Measurements from ENCODE around the gene FOXP2. TPM values are rescaled to one million over a fixed set of nuclear protein-coding genes. Genes with fewer than 3 reads are reported as not detected.

FOXP2 gene
- total RNA-seq, 1 experiment from 2014 or later = 0.17 TPM

DNA sequence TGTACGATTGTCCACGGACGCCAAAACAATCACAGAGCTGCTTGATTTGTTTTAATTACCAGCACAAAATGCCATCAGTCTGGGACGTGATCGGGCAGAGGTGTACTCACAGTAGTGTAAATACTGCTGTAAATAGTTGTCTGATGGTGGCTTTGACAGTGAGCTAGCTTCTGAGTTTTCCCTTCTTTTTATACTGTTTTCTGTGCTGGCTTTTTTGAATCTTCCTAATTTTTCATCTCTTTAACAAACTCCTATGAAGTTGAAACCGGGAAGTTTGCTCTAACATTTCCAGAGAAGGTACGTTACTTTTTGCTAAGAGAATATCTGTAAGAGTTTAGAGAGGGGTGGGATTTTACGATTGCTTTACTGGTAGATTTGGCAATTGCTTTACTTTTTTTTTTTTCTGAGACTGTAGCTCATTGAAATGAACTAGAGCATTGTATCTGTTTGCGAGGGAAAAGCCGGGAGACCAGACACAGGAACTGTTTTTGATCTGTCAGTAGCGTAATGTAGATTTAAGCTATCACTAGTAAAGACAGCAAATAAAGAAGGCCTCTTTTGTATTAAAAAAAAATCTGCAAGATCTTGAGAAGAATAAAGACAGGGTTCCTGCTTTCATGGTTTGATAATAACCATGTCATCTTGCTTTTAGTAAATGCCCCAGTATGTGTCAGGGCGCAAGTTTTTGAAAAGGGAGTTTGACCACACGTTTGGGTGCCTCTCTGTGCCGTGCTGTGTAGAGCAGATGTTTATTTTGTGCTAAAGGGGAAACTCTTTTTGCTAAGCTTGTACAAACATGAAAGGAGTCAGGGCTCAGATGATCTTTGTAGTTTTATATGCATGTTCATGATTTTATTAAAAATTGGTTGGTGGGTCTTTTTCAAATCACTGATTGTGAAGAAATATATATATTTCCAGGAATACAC, 712 bp downstream of the FOXP2 start:
- ChIA-PET CTCF (interaction anchor here (1.3 to 2.2 kb wide), 3 partner anchors 7 to 334 kb away, joined by 5 to 16 read pairs (median 10); no protein-coding TSS in a partner anchor), POLR2A (no interaction called here)
- Mint-ChIP-seq H3K9me3 (no peaks in the 10 kb centered on the region), H3K27me3 (ENCODE audit: low read depth) (no peaks in the 10 kb centered on the region), H3K4me1 (peaks cover 12% of the 10 kb centered on the region), H3K27ac (no peak overlapping the region), H3K36me3 (no peaks in the 10 kb centered on the region), H3K4me3 (no peak overlapping the region)
- ATAC-seq = peak; percentile 31; the same call in 1 of the 2 replicates
- TF ChIP-seq, protein P1, sequence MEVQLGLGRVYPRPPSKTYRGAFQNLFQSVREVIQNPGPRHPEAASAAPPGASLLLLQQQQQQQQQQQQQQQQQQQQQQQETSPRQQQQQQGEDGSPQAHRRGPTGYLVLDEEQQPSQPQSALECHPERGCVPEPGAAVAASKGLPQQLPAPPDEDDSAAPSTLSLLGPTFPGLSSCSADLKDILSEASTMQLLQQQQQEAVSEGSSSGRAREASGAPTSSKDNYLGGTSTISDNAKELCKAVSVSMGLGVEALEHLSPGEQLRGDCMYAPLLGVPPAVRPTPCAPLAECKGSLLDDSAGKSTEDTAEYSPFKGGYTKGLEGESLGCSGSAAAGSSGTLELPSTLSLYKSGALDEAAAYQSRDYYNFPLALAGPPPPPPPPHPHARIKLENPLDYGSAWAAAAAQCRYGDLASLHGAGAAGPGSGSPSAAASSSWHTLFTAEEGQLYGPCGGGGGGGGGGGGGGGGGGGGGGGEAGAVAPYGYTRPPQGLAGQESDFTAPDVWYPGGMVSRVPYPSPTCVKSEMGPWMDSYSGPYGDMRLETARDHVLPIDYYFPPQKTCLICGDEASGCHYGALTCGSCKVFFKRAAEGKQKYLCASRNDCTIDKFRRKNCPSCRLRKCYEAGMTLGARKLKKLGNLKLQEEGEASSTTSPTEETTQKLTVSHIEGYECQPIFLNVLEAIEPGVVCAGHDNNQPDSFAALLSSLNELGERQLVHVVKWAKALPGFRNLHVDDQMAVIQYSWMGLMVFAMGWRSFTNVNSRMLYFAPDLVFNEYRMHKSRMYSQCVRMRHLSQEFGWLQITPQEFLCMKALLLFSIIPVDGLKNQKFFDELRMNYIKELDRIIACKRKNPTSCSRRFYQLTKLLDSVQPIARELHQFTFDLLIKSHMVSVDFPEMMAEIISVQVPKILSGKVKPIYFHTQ (CRISPR knock-in tag; IDR thresholded peaks at IDR 0.05) = no peak
- TF ChIP-seq FOXP1 (CRISPR knock-in tag; IDR thresholded peaks at IDR 0.05; ENCODE audit: borderline replicate concordance) (no peak), TEAD4 (CRISPR knock-in tag; IDR thresholded peaks at IDR 0.05) (no peak)
- TF ChIP-seq, protein P2, sequence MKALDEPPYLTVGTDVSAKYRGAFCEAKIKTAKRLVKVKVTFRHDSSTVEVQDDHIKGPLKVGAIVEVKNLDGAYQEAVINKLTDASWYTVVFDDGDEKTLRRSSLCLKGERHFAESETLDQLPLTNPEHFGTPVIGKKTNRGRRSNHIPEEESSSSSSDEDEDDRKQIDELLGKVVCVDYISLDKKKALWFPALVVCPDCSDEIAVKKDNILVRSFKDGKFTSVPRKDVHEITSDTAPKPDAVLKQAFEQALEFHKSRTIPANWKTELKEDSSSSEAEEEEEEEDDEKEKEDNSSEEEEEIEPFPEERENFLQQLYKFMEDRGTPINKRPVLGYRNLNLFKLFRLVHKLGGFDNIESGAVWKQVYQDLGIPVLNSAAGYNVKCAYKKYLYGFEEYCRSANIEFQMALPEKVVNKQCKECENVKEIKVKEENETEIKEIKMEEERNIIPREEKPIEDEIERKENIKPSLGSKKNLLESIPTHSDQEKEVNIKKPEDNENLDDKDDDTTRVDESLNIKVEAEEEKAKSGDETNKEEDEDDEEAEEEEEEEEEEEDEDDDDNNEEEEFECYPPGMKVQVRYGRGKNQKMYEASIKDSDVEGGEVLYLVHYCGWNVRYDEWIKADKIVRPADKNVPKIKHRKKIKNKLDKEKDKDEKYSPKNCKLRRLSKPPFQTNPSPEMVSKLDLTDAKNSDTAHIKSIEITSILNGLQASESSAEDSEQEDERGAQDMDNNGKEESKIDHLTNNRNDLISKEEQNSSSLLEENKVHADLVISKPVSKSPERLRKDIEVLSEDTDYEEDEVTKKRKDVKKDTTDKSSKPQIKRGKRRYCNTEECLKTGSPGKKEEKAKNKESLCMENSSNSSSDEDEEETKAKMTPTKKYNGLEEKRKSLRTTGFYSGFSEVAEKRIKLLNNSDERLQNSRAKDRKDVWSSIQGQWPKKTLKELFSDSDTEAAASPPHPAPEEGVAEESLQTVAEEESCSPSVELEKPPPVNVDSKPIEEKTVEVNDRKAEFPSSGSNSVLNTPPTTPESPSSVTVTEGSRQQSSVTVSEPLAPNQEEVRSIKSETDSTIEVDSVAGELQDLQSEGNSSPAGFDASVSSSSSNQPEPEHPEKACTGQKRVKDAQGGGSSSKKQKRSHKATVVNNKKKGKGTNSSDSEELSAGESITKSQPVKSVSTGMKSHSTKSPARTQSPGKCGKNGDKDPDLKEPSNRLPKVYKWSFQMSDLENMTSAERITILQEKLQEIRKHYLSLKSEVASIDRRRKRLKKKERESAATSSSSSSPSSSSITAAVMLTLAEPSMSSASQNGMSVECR (CRISPR knock-in tag; IDR thresholded peaks at IDR 0.05; ENCODE audit: borderline replicate concordance) = no peak
- TF ChIP-seq, protein P3, sequence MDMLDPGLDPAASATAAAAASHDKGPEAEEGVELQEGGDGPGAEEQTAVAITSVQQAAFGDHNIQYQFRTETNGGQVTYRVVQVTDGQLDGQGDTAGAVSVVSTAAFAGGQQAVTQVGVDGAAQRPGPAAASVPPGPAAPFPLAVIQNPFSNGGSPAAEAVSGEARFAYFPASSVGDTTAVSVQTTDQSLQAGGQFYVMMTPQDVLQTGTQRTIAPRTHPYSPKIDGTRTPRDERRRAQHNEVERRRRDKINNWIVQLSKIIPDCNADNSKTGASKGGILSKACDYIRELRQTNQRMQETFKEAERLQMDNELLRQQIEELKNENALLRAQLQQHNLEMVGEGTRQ (CRISPR knock-in tag; IDR thresholded peaks at IDR 0.05) = no peak
- DNase-seq (ENCODE audit: low spot score) = no peak

DNA sequence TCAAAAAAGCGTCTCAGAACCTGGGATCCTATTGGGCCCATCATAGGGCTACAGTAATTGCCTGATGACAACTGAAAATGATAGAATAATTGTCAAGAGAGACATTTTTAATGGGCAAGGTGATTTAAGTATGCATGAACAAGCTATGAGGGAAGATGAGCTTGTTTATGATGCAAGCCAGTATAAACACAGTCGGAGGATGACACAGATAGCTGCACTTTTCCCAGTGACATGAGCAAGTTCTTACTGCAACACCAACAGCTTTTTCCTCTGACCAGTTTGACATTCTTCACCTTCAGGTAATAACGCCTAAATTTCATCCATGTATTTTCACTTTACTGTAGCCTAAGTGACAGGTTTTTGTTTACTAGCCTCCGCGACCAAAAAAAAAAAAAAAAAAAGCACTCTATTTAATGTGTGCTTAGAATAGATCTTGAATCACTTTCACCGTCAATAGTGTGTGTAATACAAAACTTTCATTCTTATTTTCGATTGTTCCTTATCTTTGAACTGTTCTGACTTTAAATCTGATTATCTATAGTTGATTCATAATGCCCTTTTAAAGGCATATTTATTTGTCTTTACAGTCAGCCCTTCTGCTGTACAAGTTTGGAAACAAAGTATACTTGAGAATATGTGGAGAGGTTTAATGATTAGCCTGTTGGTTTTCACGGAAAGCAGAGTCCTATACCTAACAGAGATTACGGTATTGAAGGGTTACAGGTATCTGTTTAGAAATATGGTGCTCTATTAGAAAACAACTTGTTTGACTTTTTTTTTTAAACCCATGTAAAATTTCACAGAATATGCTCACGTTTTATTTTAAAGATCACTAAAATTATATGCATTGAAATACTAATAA, 1.7 kb downstream of the FOXP2 start:
- Mint-ChIP-seq H3K4me3 (no peak overlapping the region), H3K9me3 (no peaks in the 10 kb centered on the region), H3K36me3 (no peaks in the 10 kb centered on the region), H3K4me1 (peaks cover 12% of the 10 kb centered on the region), H3K27ac (no peak overlapping the region), H3K27me3 (ENCODE audit: low read depth) (no peaks in the 10 kb centered on the region)
- CTCF ChIA-PET = no interaction called here
- DNase-seq (ENCODE audit: low spot score) (no peak), ATAC-seq (no peak)
- POLR2A ChIA-PET = interaction anchor here (0.7 kb wide), 1 partner anchor 82 kb away, joined by 4 read pairs; no protein-coding TSS in a partner anchor
- TF ChIP-seq, protein P4, sequence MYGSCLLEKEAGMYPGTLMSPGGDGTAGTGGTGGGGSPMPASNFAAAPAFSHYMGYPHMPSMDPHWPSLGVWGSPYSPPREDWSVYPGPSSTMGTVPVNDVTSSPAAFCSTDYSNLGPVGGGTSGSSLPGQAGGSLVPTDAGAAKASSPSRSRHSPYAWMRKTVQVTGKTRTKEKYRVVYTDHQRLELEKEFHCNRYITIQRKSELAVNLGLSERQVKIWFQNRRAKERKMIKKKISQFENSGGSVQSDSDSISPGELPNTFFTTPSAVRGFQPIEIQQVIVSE (CRISPR knock-in tag; IDR thresholded peaks at IDR 0.05; ENCODE audit: borderline replicate concordance) = no peak
- TF ChIP-seq FOXK1 (CRISPR knock-in tag; IDR thresholded peaks at IDR 0.05) (no peak), ZNF416 (CRISPR knock-in tag; IDR thresholded peaks at IDR 0.05) (no peak), GRHL2 (CRISPR knock-in tag; IDR thresholded peaks at IDR 0.05; ENCODE audit: insufficient replicate concordance, severe bottlenecking) (no peak), ZNF121 (CRISPR knock-in tag; IDR thresholded peaks at IDR 0.05) (no peak), GTF2I (CRISPR knock-in tag; conservative IDR thresholded peaks at IDR 0.05) (no peak), NFE2L1 (CRISPR knock-in tag; IDR thresholded peaks at IDR 0.05) (no peak)
- TF ChIP-seq, protein P5, sequence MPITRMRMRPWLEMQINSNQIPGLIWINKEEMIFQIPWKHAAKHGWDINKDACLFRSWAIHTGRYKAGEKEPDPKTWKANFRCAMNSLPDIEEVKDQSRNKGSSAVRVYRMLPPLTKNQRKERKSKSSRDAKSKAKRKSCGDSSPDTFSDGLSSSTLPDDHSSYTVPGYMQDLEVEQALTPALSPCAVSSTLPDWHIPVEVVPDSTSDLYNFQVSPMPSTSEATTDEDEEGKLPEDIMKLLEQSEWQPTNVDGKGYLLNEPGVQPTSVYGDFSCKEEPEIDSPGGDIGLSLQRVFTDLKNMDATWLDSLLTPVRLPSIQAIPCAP (CRISPR knock-in tag; IDR thresholded peaks at IDR 0.05) = no peak
- TF ChIP-seq, protein P6, sequence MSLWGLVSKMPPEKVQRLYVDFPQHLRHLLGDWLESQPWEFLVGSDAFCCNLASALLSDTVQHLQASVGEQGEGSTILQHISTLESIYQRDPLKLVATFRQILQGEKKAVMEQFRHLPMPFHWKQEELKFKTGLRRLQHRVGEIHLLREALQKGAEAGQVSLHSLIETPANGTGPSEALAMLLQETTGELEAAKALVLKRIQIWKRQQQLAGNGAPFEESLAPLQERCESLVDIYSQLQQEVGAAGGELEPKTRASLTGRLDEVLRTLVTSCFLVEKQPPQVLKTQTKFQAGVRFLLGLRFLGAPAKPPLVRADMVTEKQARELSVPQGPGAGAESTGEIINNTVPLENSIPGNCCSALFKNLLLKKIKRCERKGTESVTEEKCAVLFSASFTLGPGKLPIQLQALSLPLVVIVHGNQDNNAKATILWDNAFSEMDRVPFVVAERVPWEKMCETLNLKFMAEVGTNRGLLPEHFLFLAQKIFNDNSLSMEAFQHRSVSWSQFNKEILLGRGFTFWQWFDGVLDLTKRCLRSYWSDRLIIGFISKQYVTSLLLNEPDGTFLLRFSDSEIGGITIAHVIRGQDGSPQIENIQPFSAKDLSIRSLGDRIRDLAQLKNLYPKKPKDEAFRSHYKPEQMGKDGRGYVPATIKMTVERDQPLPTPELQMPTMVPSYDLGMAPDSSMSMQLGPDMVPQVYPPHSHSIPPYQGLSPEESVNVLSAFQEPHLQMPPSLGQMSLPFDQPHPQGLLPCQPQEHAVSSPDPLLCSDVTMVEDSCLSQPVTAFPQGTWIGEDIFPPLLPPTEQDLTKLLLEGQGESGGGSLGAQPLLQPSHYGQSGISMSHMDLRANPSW (CRISPR knock-in tag; conservative IDR thresholded peaks at IDR 0.05; ENCODE audit: low read depth) = no peak
- TF ChIP-seq, protein P7, sequence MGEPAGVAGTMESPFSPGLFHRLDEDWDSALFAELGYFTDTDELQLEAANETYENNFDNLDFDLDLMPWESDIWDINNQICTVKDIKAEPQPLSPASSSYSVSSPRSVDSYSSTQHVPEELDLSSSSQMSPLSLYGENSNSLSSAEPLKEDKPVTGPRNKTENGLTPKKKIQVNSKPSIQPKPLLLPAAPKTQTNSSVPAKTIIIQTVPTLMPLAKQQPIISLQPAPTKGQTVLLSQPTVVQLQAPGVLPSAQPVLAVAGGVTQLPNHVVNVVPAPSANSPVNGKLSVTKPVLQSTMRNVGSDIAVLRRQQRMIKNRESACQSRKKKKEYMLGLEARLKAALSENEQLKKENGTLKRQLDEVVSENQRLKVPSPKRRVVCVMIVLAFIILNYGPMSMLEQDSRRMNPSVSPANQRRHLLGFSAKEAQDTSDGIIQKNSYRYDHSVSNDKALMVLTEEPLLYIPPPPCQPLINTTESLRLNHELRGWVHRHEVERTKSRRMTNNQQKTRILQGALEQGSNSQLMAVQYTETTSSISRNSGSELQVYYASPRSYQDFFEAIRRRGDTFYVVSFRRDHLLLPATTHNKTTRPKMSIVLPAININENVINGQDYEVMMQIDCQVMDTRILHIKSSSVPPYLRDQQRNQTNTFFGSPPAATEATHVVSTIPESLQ (CRISPR knock-in tag; IDR thresholded peaks at IDR 0.05) = no peak

All from WTC11 (cell line).